Omental fat pad (tissue), 4 donors: ENCODE data around the gene SLC15A3. TPM values are rescaled to one million over a fixed set of nuclear protein-coding genes. Genes with fewer than 3 reads are reported as not detected.
A peak's percentile ranks its signal among the peaks of the same experiment; 100 is the strongest.

ENCODE experiments used
- ATAC-seq: fragments of 150-250 bp; one replicate; pipeline ENCODE4 v1.9.1; 2016; ENCODE audit warnings: mild to moderate bottlenecking, moderate library complexity; ENCODE audit not compliant: low FRiP score
- DNase-seq: peaks from one replicate; pipeline ENCODE4 v3.0.0-alpha.2; 2019; ENCODE audit warnings: low spot score
- total RNA-seq, 4 donors: library from RNA; depleted of rRNA; stranded (reverse); fragments of >200 nt; gene quantifications; one replicate each; pipeline ENCODE4 v1.1.0, GENCODE V29; 2016
- TF ChIP-seq, protein P1 (sequence below), 3 donors: fragments of 450-650 bp; IDR thresholded peaks; one replicate each; pipeline ENCODE4 v1.5.1; 2016 to 2017; ENCODE audit warnings: antibody characterized with exemption in 3 of 3, mild to moderate bottlenecking in 3 of 3, moderate library complexity in 2 of 3

Gene SLC15A3
- total RNA-seq, 4 donors from 2014 or later, result 17.6 to 56.0 (median 32.3) TPM

DNA sequence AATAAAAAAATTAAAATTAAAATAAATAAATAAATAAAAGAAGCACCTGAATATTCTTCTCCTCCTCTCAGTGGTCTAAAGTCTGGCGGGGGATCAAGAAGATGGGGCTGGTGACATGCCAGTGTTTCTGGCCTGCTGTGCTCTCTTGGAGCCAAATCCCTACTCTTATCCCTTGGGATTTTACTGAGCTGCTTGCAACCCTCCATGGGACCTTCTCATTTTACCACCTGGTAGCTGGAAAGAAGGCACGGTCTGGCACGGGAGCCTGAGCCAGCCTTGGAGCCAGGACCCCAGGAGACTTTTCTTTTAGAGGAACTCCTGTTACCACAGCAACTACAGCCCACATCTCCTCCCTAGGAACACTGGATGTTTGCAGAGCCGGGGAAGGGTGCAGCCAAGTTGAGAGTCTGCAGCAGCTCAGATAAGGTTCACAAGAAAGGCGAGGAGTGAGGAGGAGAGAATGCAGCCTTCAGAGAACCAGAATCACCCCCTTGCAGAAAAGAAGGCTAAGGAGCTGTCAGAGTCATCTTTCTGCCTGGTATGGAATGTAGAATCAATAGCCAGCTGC lies 41.0 kb upstream of the SLC15A3 start:
- TF ChIP-seq, protein P1, sequence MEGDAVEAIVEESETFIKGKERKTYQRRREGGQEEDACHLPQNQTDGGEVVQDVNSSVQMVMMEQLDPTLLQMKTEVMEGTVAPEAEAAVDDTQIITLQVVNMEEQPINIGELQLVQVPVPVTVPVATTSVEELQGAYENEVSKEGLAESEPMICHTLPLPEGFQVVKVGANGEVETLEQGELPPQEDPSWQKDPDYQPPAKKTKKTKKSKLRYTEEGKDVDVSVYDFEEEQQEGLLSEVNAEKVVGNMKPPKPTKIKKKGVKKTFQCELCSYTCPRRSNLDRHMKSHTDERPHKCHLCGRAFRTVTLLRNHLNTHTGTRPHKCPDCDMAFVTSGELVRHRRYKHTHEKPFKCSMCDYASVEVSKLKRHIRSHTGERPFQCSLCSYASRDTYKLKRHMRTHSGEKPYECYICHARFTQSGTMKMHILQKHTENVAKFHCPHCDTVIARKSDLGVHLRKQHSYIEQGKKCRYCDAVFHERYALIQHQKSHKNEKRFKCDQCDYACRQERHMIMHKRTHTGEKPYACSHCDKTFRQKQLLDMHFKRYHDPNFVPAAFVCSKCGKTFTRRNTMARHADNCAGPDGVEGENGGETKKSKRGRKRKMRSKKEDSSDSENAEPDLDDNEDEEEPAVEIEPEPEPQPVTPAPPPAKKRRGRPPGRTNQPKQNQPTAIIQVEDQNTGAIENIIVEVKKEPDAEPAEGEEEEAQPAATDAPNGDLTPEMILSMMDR (IDR thresholded peaks at IDR 0.05), result no peak
- DNase-seq (no peak), ATAC-seq (peak; percentile 22)

DNA sequence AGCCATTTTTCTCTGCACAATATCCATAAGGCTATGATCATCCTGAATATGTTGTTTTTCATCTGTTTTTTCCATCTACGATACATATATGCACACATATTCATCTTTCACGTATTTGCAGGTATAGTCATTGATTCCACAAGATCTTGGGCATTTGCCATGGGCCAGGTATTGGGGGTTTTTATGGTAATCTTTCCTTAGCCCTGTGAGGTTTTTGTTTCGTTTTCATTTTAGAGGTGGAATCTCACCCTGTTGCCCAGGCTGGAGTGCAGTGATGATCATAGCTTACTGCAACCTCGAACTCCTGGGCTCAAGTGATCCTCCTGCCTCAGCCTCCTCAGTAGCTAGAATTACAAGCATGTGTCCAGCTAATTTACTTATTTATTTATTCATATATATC lies 39.5 kb upstream of the SLC15A3 start:
- no peak for ATAC-seq
- TF ChIP-seq, protein P1 (IDR thresholded peaks at IDR 0.05), result no peak
- DNase-seq, result no peak

DNA sequence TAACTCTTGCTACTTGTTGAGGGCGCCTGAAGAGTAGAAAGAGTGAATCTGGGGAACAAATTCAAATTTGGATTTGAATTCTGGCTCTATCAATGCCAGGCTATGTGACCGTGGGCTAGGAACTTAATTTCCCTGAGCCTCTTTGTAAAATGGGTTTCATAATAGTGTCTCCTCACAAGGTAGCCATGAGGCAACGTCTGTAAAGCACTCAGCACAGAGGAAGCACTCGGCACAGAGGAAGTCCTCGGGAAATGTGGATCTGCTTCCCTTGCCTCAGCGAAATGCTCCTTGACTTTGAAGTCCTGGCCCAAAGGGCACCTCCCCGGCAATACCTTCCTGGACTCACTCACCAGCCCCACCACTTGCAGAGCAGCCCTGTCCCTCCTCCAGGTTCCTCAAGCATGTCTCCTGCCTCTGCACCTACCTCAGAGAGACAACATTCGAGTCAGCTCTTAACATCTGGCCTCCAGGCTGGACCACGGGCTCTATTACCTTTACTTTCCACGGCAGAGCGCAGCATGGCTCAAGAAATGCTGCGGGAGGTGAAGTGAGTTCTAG lies 37.2 kb upstream of the SLC15A3 start:
- TF ChIP-seq, protein P1 (IDR thresholded peaks at IDR 0.05), result no peak
- no peak for ATAC-seq
- no peak for DNase-seq

DNA sequence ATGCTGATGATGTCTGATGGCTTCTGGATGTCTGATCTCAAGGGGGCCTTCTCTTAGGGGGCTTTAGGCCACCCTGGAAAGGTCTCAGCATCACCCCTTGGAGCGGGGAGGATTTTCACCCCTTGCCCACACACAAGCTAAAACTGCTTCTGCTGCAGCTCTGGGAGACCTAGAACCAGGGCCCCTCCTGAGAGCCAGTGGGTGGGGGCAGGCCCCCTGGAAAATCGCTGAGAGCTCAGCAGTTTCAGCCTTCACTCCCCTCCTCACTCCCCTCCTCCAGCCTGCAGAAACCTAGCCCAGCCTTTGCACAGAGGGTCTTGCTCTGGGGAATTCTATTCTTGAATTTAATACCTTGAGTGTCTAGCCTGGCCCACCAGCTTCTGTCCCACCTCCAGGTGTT lies 36.7 kb upstream of the SLC15A3 start:
- DNase-seq, result no peak
- no peak for ATAC-seq
- TF ChIP-seq, protein P1 (IDR thresholded peaks at IDR 0.05), result no peak

DNA sequence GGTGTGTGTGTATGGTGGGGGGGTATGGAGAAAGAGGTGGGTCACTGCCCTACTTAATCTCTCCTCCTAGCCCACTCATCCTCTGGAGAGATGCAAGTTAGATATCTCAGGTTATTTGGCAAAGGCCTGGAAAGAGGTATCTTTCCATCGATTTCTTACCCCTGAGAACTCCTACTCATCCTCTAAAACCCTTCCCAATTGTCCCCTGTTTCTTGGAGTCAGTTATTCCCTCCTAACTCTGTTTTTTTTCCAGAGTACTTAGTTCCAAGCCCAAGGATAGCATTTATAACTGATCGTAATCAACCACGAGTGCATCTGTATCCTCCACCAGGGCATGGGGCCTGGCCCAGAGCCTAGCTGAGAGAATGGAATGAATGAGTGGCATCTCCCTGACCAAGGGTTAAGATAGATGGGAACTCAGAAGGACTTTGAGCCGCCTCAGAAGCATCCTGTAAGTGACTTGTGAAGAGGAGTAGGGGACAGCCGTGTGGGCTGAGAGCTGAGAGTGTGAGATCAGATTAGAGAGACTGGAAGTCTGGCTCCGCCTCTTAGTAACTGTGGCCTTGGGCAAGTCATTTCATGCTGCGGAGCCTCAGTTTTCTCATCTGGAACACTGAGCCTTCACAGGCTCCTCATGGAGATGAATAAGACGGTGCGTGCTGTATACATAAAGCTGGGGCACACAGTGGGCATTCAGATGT lies 35.8 kb upstream of the SLC15A3 start:
- TF ChIP-seq, protein P1 (IDR thresholded peaks at IDR 0.05), result no peak
- DNase-seq (no peak), ATAC-seq (no peak)

DNA sequence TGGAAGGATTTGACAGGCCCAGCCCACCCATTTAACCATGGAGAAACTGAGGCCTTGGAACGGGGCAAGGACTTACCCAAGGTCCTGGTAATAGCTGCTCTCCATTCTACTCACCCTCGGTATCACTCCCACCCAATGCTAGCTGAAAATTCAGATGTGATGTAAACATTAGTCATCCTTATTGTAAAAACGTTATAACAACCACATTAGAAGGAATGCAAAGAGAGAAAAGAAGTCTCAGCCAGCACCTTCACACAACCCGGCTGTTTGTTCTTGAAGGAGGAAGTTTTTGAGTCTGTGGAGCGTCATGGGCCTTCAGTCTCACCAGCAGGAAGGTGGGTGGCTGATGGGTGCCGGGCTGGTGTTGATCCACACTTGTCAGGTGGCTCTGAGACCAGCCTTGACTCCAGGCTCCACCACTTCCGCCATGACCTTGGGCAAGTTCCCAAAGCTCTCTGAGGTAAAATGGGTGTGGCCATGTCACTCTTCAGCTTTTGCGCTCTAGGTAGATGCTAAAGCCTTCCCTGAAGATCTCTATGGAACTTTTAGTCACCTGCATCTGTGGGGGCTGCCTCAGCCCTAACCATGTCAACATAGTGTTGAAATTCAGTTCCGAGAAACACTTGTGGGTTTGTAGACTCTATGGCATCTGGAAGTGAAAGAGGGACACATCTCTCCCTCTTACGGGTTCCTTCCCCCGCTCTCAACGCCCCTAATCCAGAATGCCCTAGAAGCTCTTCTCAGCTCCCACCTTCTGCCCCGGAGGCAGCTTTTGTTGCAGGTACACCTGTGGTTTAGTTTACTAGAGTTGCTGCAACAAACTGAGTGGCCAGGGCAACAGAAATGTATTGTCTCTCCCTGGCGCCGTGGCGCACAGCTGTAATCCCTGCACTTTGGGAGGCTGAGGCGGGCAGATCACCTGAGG lies 34.3 kb upstream of the SLC15A3 start:
- TF ChIP-seq, protein P1 (IDR thresholded peaks at IDR 0.05), result no peak
- ATAC-seq, result no peak
- no peak for DNase-seq
